Muscle layer of colon (tissue), 2 donors: ENCODE results near the gene GDA.

Experiments used
- H3K27ac ChIP-seq: one replicate; pipeline ENCODE4 v1.7.0; 2013; ENCODE audit warnings: low read depth, mild to moderate bottlenecking, low read length, moderate library complexity
- H3K27me3 ChIP-seq, 2 donors: one replicate each; pipeline ENCODE4 v1.7.0; 2013; ENCODE audit warnings: low read length in 2 of 2, mild to moderate bottlenecking in 2 of 2; ENCODE audit not compliant: insufficient read depth in 2 of 2, control insufficient read depth in 1 of 2
- H3K36me3 ChIP-seq: one replicate; pipeline ENCODE4 v1.7.0; 2013; ENCODE audit warnings: mild to moderate bottlenecking, low read length; ENCODE audit not compliant: insufficient read depth
- H3K4me1 ChIP-seq: one replicate; pipeline ENCODE4 v1.7.0; 2013; ENCODE audit warnings: mild to moderate bottlenecking, low read length; ENCODE audit not compliant: insufficient read depth
- H3K4me3 ChIP-seq, 2 donors: one replicate each; pipeline ENCODE4 v1.7.0; 2013; ENCODE audit warnings: low read length in 2 of 2, low read depth in 1 of 2, mild to moderate bottlenecking in 1 of 2, moderate library complexity in 1 of 2
- H3K9ac ChIP-seq: one replicate; pipeline ENCODE4 v1.7.0; 2013; ENCODE audit warnings: low read length
- H3K9me3 ChIP-seq: one replicate; pipeline ENCODE4 v1.7.0; 2013; ENCODE audit warnings: mild to moderate bottlenecking, low read length
- donor health status: abdominal sarcoma.
- donor health status: Adenocarcinoma of cecum.

GDA gene

DNA sequence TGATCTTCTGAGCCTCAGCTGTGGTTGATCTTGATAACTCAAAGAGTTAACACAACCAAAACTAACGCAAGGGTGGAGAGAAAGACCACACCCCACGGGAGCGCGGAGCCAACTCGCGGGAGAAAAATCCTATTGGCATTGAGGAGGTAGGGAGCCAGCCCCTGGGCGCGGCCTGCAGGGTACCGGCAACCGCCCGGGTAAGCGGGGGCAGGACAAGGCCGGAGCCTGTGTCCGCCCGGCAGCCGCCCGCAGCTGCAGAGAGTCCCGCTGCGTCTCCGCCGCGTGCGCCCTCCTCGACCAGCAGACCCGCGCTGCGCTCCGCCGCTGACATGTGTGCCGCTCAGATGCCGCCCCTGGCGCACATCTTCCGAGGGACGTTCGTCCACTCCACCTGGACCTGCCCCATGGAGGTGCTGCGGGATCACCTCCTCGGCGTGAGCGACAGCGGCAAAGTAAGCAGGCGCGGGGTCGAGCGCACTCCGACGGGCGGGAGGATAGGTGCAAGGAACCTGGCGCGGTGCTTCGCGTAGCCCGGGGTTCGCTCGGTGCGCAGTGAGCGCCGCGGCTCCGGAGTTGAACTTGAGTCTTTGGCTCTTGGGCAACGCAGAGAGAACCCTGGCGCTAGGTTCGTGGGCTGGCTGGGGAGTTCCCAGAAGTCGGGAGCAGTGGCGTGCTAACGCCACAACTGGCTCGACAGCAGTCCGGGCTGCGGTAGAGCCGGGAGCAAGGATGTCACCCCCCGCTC is at the start of gene GDA:
Gene GDA, plus strand, starts transcription at position 210 of the 745 bp plus-strand sequence. Its CDS starts 120 bp downstream, at position 330.
- Histone ChIP-seq H3K4me3 (no peak within 1 kb of the TSS), H3K9me3 (no peaks in the 10 kb centered on the region), H3K4me1 (no peaks in the 10 kb centered on the region), H3K36me3 (no peaks in the 10 kb centered on the region), H3K27ac (no peak within 1 kb of the TSS), H3K27me3 (peaks cover 0 to 9% of the 10 kb centered on the region in 2 donors), H3K9ac (no peak within 1 kb of the TSS)

DNA sequence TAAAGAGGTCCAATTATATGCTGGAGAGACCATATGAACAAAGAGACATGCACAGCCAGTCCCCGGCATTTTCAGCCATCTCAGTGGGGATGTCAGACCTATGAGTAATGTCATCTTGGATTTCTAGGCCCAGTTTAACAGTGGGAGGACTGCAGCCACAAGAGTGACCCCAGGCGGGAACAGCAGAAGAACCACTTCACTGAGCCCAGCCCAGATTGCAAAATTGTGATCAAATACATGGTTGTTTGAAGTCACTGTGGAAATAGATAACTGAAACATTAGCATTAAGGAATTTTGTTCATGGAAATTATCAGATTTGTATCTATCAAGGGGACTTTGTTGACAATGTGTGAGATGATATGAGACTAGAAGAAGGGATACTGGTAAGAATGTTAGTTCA is 46.7 kb upstream of the GDA start:
- Histone ChIP-seq H3K9ac (no peak overlapping the region), H3K27ac (no peak overlapping the region)

DNA sequence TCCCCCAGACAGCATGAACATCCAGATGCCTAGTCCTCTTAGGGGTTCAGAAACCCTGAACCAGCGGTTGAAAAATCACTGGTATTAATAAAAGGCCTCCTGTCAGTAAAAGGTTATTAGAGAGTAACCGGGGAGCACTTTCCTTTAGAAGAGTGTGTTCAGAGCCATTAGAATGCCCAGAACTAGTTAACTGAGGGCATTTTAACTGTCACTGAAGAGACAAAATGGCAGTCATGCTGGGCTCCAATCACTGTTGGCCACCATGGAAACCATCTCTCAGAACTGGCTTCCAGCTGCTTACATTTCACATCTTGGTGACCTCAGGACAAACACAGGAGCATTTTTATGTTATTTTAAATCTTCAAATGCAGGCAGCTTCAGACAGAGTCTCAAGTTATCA is 36.2 kb upstream of the GDA start:
- H3K36me3 ChIP-seq: no peaks in the 10 kb centered on the region
- H3K27ac ChIP-seq: no peak overlapping the region

More for the DNA sequence above, 46.7 kb upstream of the GDA start:
- Histone ChIP-seq H3K4me3 (no peak overlapping the region), H3K4me1 (no peaks in the 10 kb centered on the region), H3K27me3 (no peaks in the 10 kb centered on the region), H3K36me3 (no peaks in the 10 kb centered on the region), H3K9me3 (no peaks in the 10 kb centered on the region)

DNA sequence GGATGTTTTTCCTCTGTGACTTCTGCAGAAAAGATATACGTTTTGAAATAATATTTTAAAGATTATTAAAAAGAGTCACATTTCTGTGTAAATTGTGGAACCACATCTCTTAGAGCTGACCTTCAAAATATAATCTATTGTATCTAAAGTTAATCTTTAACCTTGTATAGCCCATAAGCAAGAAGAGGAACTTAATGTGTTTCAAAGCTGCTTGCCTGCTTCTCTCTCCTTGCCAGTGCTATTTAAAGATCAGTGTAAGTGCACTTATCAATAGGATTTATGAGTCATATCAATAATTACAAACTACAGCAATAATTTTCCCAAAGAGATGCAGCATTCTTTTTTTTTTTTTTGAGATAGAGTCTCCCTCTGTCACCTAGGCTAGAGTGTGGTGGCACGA is 29.4 kb upstream of the GDA start:
- no peaks in the 10 kb centered on the region for H3K36me3 ChIP-seq
- no peak overlapping the region for H3K4me3 ChIP-seq
- no peaks in the 10 kb centered on the region for H3K4me1 ChIP-seq
- no peaks in the 10 kb centered on the region for H3K9me3 ChIP-seq
- H3K27ac ChIP-seq: no peak overlapping the region
- H3K9ac ChIP-seq: no peak overlapping the region
- no peaks in the 10 kb centered on the region for H3K27me3 ChIP-seq

More for the DNA sequence above, 36.2 kb upstream of the GDA start:
- no peaks in the 10 kb centered on the region for H3K9me3 ChIP-seq
- H3K27me3 ChIP-seq: no peaks in the 10 kb centered on the region
- H3K9ac ChIP-seq: no peak overlapping the region
- no peaks in the 10 kb centered on the region for H3K4me1 ChIP-seq
- no peak overlapping the region for H3K4me3 ChIP-seq

DNA sequence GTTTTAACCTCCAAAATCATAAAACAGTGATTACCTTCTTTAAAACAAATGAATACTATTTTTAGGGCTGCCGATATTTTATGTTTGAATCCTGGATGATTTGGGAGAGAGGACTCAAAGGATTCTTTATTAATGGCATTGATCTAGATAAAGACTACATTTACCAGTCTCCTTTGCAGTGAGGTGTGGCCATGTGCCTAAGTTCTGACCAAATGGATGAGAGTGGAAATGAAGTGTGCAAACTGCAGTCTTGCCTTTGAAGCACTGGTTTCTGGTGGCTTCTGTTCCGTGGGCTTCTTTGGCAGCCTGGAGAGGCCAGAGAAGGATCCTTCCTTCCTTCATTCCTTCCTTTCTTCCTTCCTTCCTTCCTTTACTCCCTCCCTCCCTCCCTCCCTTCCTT is 24.3 kb upstream of the GDA start:
- no peaks in the 10 kb centered on the region for H3K27me3 ChIP-seq
- no peak overlapping the region for H3K9ac ChIP-seq

DNA sequence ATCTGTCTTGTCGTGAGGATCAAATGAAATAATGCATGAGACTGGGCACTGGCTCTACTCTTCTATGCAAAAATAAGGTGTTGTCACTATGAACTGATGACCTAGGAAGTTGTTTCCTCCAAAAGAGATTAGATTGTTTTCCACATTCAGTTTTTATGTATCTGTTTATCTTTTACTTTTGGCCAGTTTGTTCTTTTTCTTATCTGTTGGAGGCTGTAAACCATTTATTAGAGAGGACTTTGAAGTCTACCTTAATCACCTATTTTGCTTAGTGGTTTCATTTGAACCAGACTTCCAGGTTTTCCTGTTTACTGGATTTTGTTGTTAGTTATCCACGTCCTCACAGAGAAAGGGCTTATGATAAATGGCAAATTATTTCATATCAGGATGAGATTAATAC is 21.5 kb upstream of the GDA start:
- H3K4me3 ChIP-seq: no peak overlapping the region
- no peaks in the 10 kb centered on the region for H3K4me1 ChIP-seq
- H3K36me3 ChIP-seq: no peaks in the 10 kb centered on the region
- no peaks in the 10 kb centered on the region for H3K9me3 ChIP-seq
- no peak overlapping the region for H3K27ac ChIP-seq
- H3K27me3 ChIP-seq: no peaks in the 10 kb centered on the region
- no peak overlapping the region for H3K9ac ChIP-seq

More for the DNA sequence above, 24.3 kb upstream of the GDA start:
- H3K4me1 ChIP-seq: no peaks in the 10 kb centered on the region
- H3K27ac ChIP-seq: no peak overlapping the region
- no peaks in the 10 kb centered on the region for H3K9me3 ChIP-seq
- no peak overlapping the region for H3K4me3 ChIP-seq
- no peaks in the 10 kb centered on the region for H3K36me3 ChIP-seq

DNA sequence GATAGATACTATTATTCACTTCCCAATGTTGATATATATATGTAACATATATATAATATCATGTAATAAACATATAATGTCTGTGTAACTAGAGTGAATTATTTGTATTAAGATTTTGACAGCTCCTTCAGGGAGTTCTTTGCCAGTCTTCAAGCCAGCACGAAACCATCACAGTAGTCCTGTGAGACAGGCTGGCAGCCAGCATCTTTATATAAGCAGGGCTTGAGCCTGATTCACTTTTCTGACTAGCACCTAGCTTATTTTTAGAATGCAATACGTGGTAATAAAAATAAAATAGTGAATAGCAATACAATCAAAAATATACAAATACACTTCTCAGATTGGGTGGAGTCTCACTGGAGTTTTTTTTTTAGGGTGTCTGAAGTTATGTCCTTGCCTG is 20.7 kb upstream of the GDA start:
- H3K9me3 ChIP-seq: no peaks in the 10 kb centered on the region
- no peak overlapping the region for H3K9ac ChIP-seq
- no peaks in the 10 kb centered on the region for H3K4me1 ChIP-seq
- no peaks in the 10 kb centered on the region for H3K36me3 ChIP-seq
- no peak overlapping the region for H3K4me3 ChIP-seq
- H3K27ac ChIP-seq: no peak overlapping the region
- no peaks in the 10 kb centered on the region for H3K27me3 ChIP-seq

DNA sequence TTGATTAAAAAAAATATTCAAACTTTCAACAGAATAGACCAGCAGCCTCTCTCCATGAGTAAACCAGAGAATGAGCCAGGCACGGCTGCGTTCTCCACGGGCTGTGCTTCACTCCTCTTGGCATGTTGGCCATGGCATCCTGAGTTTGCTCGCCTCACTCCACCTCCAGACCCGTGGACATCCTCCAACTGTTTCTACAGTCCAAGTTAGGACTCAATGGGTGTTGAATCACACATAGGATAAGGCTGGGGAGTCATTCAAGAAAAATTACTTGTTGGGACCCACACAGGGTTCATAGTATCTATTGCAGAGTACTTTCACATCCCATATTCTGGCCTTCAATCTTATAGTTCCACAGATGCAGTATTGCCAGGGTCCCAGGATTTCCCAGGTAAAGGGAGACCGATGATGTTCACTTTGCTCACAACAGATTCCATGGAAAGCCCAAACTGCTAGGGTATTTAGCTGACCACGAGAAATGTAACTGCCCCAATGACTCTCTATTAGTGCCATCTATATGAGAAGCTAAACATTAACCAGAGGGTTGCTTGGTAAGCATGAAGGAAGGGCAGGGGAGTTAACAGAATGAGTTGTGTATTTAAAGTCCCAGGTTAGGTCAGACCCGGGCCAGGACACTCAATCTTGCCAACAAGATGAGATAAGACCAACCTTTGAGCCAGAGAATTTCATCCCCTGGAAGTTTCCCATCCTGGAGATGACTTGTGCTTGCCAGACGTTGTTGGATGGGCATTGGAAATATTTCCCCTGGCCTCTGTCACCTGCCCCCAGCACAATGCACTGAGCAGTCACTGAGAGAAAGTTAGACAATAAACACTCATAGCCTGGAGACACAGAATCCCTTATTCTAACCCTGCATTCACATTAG is 19.7 kb upstream of the GDA start:
- H3K27me3 ChIP-seq: no peaks in the 10 kb centered on the region
- no peaks in the 10 kb centered on the region for H3K36me3 ChIP-seq
- no peak overlapping the region for H3K4me3 ChIP-seq
- no peak overlapping the region for H3K9ac ChIP-seq
- H3K4me1 ChIP-seq: no peaks in the 10 kb centered on the region
- H3K9me3 ChIP-seq: no peaks in the 10 kb centered on the region
- no peak overlapping the region for H3K27ac ChIP-seq

DNA sequence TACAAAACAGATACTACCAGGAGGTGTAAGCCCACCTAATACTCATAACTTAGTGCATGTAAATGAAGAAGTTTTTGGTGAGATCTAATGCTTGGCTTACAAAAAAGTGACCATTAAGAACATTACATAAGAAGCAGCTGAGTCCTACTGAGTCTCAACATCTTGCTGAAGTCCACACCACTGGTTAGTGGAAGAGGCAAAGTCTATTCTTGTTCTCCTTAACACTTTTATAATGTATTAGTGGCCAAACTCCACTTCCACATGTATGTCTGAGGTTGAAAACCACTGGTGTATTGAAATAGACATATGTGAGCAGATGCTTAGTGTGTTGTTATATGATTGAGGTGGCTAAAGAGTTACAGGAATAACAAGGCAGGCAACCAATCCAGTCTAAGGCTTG is 18.9 kb upstream of the GDA start:
- Histone ChIP-seq H3K36me3 (no peaks in the 10 kb centered on the region), H3K27ac (no peak overlapping the region), H3K9ac (no peak overlapping the region), H3K4me3 (no peak overlapping the region), H3K27me3 (no peaks in the 10 kb centered on the region), H3K4me1 (no peaks in the 10 kb centered on the region), H3K9me3 (no peaks in the 10 kb centered on the region)

DNA sequence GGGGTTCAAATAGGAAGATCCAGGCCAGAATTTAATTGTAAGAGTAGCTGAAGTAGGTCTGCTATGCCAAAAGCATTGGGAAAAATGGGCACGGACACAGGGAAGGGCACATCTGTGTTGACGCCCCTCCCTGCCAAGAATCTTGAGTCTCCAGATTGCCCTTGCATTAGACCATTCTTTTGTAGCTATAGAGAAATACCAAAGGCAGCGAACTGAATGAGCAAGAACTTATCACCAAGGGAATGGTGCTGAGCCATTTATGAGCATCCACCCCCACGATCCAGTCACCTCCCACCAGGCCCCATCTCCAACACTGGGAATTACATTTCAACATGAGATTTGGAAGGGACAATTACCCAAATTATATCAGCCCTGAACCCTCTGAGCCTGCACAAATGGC is 18.0 kb upstream of the GDA start:
- Histone ChIP-seq H3K4me1 (no peaks in the 10 kb centered on the region), H3K36me3 (no peaks in the 10 kb centered on the region), H3K4me3 (no peak overlapping the region), H3K27ac (no peak overlapping the region), H3K27me3 (no peaks in the 10 kb centered on the region), H3K9ac (no peak overlapping the region), H3K9me3 (no peaks in the 10 kb centered on the region)

DNA sequence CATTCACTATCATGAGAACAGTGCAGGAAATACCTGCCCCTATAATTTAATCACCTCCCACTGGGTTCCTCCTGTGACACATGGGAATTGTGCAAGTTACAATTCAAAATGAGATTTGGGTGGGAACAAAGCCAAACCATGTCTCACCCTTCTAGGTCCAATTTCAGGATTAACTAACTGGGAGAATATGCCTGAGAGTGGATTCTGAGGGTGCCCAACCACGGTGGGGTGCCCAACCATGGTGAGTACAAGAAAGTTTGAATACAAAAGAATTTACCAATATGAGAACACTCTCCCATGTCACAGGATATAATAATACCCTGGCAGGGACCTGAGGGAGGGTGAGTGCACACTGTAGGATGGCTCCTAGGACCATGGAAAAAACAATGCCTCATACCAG is 17.2 kb upstream of the GDA start:
- Histone ChIP-seq H3K4me1 (no peaks in the 10 kb centered on the region), H3K36me3 (no peaks in the 10 kb centered on the region), H3K27ac (no peak overlapping the region), H3K9me3 (no peaks in the 10 kb centered on the region), H3K4me3 (no peak overlapping the region), H3K9ac (no peak overlapping the region), H3K27me3 (no peaks in the 10 kb centered on the region)
